Gastrocnemius medialis (tissue), 4 donors: ENCODE results near the gene TCFL5. TPM values are rescaled to one million over a fixed set of nuclear protein-coding genes. Genes with fewer than 3 reads are reported as not detected.

Source experiments
- ATAC-seq, 2 donors: fragments of 150-250 bp; one replicate each; pipeline ENCODE4 v1.9.1; 2016
- DNase-seq, 2 donors: peaks; one replicate each; pipeline ENCODE4 v3.0.0-alpha.2; 2019
- H3K27ac ChIP-seq, 4 donors: fragments of 200-600 bp; sonication (generic); 1 replicate in 1 of 4; 2 replicates in 3 of 4; pipeline ENCODE4 v1.5.1; 2016 to 2018; ENCODE audit warnings: mild to moderate bottlenecking in 2 of 4, moderate library complexity in 1 of 4
- H3K27me3 ChIP-seq, 3 donors: fragments of 200-600 bp; sonication (generic) in 2 of 3; 1 replicate in 1 of 3; 2 replicates in 2 of 3; pipeline versions ENCODE4 v1.5.1 to v1.6.0; 2016 to 2019; ENCODE audit warnings: mild to moderate bottlenecking in 1 of 3, moderate library complexity in 1 of 3
- H3K36me3 ChIP-seq, 2 donors: fragments of 200-600 bp; sonication (generic) in 1 of 2; one replicate each; pipeline ENCODE4 v1.5.1; 2017 to 2018
- H3K4me1 ChIP-seq, 2 donors: fragments of 200-600 bp; sonication (generic) in 1 of 2; one replicate each; pipeline ENCODE4 v1.5.1; 2016 to 2017; ENCODE audit warnings: mild to moderate bottlenecking in 2 of 2
- H3K4me3 ChIP-seq, 4 donors: fragments of 200-600 bp; sonication (generic) in 3 of 4; 1 replicate in 1 of 4; 2 replicates in 3 of 4; pipeline ENCODE4 v1.5.1; 2016 to 2019; ENCODE audit warnings: mild to moderate bottlenecking in 2 of 4
- H3K9me3 ChIP-seq, 3 donors: fragments of 200-600 bp; sonication (generic) in 2 of 3; 1 replicate in 1 of 3; 2 replicates in 2 of 3; pipeline ENCODE4 v1.5.1; 2016 to 2019
- POLR2A ChIP-seq, 2 donors: fragments of 450-650 bp; IDR thresholded peaks; one replicate each; pipeline ENCODE4 v1.6.1; 2017; ENCODE audit warnings: antibody characterized with exemption in 2 of 2, mild to moderate bottlenecking in 2 of 2, moderate library complexity in 2 of 2
- in situ Hi-C, 4 donors: fragments of 200-750 bp; cut with MboI; loops; one replicate each; pipeline versions ENCODE4 v1.15.0 to v1.8.0; 2017; ENCODE audit warnings: low sequenced_read_pairs in 4 of 4
- intact Hi-C: fragments of 100-400 bp; cut with DNase I; formaldehyde crosslinking; loops from one replicate; pipeline ENCODE4 v1.15.1; 2023; ENCODE audit warnings: low total_unique reads
- total RNA-seq, 4 donors: library from RNA; depleted of rRNA; stranded (reverse); fragments of >200 nt; gene quantifications; one replicate each; pipeline versions ENCODE4 v1.1.0 to v1.2.3, GENCODE V29; 2016
- TF ChIP-seq, protein P1 (sequence below), 5 experiments: fragments of 450-650 bp in 3 of 5; fragments of 200-600 bp in 2 of 5; sonication (generic) in 2 of 5; IDR thresholded peaks in 4 of 5; conservative IDR thresholded peaks in 1 of 5; 1 replicate in 4 of 5; 2 replicates in 1 of 5; pipeline ENCODE4 v1.5.1; 2016 to 2019; ENCODE audit warnings: antibody characterized with exemption in 5 of 5, mild to moderate bottlenecking in 3 of 5, moderate library complexity in 3 of 5

The TCFL5 gene
- total RNA-seq, 4 donors from 2014 or later, result 5.3 to 7.3 (median 6.3) TPM

DNA sequence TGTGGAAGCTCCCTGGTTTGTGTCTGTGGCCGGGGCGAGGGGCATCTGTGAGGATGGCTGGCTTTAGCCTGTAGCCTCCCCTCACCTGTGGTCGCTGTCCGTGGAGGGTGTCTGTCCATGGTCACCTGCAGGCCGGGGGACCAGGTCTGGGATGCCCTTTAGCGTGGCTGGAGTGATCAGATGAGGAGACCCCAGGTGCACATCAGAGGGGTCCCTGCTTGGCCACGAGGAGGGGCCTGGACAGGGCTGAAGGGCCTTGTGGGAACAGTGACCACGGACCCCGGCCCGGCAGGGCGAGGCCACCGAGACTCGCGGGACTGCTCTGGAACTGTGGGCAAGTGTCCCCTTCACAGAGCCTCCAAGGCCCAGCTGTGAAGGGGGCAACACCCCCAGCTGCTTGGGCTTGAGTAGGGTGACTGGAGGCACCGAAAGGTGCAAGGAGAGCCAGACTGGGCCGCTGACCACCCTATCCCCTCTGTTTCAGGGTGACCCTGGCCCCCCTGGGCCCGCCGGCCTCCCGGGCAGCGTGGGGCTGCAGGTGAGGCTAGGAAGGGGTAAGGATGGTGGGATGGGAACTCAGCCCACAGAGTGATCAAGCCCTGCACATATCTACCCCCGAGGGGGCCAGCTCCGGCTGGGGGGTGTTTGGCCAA, 36.2 kb downstream of the TCFL5 start:
- intact Hi-C loops (no loop called here), in situ Hi-C loops (no loop called here)
- no peak for TF ChIP-seq POLR2A (IDR thresholded peaks at IDR 0.05)
- TF ChIP-seq, protein P1, sequence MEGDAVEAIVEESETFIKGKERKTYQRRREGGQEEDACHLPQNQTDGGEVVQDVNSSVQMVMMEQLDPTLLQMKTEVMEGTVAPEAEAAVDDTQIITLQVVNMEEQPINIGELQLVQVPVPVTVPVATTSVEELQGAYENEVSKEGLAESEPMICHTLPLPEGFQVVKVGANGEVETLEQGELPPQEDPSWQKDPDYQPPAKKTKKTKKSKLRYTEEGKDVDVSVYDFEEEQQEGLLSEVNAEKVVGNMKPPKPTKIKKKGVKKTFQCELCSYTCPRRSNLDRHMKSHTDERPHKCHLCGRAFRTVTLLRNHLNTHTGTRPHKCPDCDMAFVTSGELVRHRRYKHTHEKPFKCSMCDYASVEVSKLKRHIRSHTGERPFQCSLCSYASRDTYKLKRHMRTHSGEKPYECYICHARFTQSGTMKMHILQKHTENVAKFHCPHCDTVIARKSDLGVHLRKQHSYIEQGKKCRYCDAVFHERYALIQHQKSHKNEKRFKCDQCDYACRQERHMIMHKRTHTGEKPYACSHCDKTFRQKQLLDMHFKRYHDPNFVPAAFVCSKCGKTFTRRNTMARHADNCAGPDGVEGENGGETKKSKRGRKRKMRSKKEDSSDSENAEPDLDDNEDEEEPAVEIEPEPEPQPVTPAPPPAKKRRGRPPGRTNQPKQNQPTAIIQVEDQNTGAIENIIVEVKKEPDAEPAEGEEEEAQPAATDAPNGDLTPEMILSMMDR (IDR thresholded peaks at IDR 0.05 in 4 of 5, conservative IDR thresholded peaks at IDR 0.05 in 1 of 5), result no peak
- DNase-seq (no peak), ATAC-seq (no peak)
- no peaks in the 10 kb centered on the region for H3K36me3 ChIP-seq
- peaks cover 0 to 7% of the 10 kb centered on the region in 2 donors for H3K4me1 ChIP-seq
- H3K9me3 ChIP-seq, result no peaks in the 10 kb centered on the region
- H3K4me3 ChIP-seq, result peak overlapping the region in 1 of 4 donors; percentile 51
- peaks cover 0 to 6% (median 4%) of the 10 kb centered on the region in 3 donors for H3K27me3 ChIP-seq
- H3K27ac ChIP-seq, result no peak overlapping the region

DNA sequence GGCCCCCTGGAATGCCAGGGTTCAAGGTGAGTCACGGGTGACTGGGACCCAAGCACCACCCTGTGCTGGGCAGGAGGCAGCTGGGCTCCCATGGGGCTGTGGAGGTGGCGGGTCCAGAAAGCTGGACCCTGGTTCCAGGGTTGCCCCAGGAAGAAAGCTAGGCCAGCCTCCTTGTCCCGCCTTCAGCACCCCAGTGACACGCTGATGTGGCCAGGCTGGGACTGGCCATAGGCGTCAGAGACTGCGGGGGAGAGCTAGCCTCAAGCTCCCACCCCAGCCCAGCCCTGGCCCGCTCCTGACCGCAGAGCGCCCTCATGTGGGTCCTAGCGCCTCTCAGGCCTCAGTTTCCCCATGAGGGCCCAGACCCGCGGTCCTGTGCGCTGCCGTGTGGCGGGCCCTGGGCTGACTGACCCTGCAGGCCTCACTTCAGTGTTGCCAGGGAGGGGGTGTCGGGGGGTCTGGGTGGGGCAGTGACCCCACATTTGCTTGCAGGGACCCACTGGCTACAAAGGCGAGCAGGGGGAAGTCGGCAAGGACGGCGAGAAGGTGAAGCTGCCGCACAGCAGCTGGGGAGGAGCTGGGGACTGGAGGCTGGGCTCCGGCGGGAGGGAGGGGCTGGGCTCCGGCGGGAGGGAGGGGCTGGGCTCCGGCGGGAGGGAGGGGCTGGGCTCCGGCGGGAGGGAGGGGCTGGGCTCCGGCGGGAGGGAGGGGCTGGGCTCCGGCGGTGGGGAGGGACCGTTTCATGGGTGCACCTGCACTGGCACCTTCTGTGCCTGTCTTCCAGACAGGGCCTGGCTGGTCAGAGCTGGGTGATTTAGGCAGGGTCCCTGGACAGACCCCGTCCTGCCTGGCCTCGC, 36.9 kb downstream of the TCFL5 start:
- Histone ChIP-seq H3K27ac (peak overlapping the region in 2 of 4 donors; percentile 1 to 20), H3K36me3 (no peaks in the 10 kb centered on the region), H3K27me3 (peaks cover 0 to 8% (median 7%) of the 10 kb centered on the region in 3 donors), H3K9me3 (no peaks in the 10 kb centered on the region), H3K4me3 (peak overlapping the region in 2 of 4 donors; percentile 44 to 51), H3K4me1 (peaks cover under 1 to 7% of the 10 kb centered on the region in 2 donors)
- DNase-seq (no peak), ATAC-seq (no peak)
- in situ Hi-C loops (no loop called here), intact Hi-C loops (no loop called here)
- TF ChIP-seq, protein P1 (IDR thresholded peaks at IDR 0.05 in 4 of 5, conservative IDR thresholded peaks at IDR 0.05 in 1 of 5), result no peak
- TF ChIP-seq POLR2A (IDR thresholded peaks at IDR 0.05), result no peak

DNA sequence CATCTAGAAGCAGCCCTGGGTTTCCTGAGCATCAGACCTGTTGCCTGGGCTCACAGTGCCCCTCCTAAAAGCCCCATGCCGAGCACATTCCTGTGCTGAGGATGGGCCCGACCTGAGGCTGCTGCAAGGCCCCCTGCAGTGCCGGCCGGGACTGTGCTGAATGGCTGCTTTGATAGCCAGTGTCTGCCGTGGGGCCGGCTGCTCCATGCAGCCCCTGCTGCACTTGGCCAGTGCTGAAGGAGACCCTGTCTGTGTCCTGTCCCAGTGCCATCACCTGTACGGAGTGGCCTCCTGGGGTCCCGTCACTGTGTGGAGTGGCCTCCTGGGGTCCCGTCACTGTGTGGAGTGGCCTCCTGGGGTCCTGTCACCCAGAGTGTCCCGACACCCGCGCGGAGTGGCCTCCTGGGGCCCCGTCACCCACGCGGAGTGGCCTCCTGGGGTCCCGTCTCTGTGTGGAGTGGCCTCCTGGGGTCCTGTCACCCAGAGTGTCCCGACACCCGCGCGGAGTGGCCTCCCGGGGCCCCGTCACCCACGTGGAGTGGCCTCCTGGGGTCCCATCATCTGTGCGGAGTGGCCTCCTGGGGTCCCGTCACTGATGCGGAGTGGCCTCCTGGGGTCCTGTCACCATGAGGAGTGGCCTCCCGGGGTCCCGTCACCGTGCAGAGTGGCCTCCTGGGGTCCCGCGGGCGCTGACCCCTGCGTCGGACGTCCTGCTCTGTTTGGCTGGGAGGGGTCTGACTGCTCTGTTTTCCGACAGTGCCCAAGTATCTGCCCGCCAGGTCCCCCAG, 37.7 kb downstream of the TCFL5 start:
- in situ Hi-C loops, result no loop called here
- Histone ChIP-seq H3K27ac (no peak overlapping the region), H3K27me3 (peaks cover 7 to 16% (median 15%) of the 10 kb centered on the region in 3 donors), H3K4me1 (peaks cover 5 to 15% of the 10 kb centered on the region in 2 donors), H3K4me3 (peak overlapping the region in 1 of 4 donors; percentile 51), H3K9me3 (no peaks in the 10 kb centered on the region), H3K36me3 (no peaks in the 10 kb centered on the region)
- no peak for DNase-seq
- intact Hi-C loops, result no loop called here
- ATAC-seq, result no peak
- no peak for TF ChIP-seq POLR2A (IDR thresholded peaks at IDR 0.05)
- TF ChIP-seq, protein P1 (IDR thresholded peaks at IDR 0.05 in 4 of 5, conservative IDR thresholded peaks at IDR 0.05 in 1 of 5), result no peak

DNA sequence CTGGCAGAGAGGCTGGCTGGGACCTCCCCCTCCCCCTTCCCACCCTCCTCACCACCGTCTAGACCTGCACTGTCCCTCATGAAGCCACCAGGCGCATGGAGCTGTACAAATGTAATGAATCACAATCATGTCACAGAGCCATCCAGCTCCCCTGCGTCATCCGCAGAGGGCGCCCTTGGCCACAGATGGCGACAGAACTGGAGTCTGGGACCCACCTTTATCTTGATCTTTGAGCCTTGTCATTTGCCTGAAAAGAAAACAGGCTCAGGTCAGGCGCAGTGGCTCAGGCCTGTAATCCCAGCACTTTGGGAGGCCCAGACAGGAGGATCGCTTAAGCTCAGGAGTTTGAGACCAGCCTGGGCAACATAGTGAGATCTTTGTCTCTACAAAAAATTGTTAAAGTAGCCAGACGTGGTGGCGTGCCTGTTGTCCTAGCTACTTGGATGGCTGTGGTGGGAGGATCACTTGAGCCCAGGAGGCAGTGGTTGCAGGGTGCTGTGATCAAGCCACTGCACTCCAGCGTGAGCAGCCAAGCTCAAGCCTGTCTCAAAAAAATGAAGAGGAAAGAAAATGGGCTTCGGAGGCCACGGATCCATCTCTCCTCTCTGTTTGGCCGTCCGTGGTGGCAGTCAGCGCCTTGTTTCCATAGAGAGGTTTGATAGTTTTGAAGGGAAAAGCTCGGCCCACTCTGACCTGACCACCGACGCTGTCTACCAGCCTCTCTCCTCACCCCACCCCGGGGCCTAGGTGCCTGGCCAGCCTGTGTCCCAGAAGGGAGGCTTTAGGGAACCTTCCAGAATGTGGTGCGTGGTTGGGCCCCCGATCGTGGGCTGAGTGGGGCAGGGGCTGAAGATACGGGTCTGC, 38.6 kb downstream of the TCFL5 start:
- H3K4me3 ChIP-seq, result no peak overlapping the region
- peaks cover 12 to 20% of the 10 kb centered on the region in 2 donors for H3K4me1 ChIP-seq
- no peak overlapping the region for H3K27ac ChIP-seq
- no peak for ATAC-seq
- no peaks in the 10 kb centered on the region for H3K9me3 ChIP-seq
- H3K27me3 ChIP-seq, result peaks cover 16 to 24% (median 23%) of the 10 kb centered on the region in 3 donors
- intact Hi-C loops (no loop called here), in situ Hi-C loops (no loop called here)
- no peaks in the 10 kb centered on the region for H3K36me3 ChIP-seq
- no peak for DNase-seq
- TF ChIP-seq, protein P1 (IDR thresholded peaks at IDR 0.05 in 4 of 5, conservative IDR thresholded peaks at IDR 0.05 in 1 of 5), result no peak
- TF ChIP-seq POLR2A (IDR thresholded peaks at IDR 0.05), result no peak
